Common myeloid progenitor, CD34-positive (primary cell): Measurements from ENCODE around the gene SLC29A1.
A peak's percentile ranks its signal among the peaks of the same experiment; 100 is the strongest.

Experiments used
- CTCF ChIA-PET: fragments of 350-600 bp; sonication (Branson Sonifier 250); formaldehyde crosslinking; loops from one replicate; lab custom pipeline; 2021; ENCODE audit warnings: antibody characterized with exemption; lab: Charles Lee
- POLR2A ChIA-PET: fragments of 350-600 bp; sonication (Branson Sonifier 250); formaldehyde crosslinking; loops from one replicate; lab custom pipeline; 2021; ENCODE audit warnings: antibody characterized with exemption; lab: Charles Lee
- DNase-seq, 3 donors: peaks; one replicate each; pipeline versions ENCODE4 v3.0.0 to v3.0.0-alpha.2; 2013
- H3K27ac ChIP-seq, 2 experiments: 1 replicate in 1 of 2; 2 replicates in 1 of 2; pipeline ENCODE4 v1.7.0; 2013; ENCODE audit warnings: inconsistent platforms in 2 of 2, low read length in 2 of 2, mild to moderate bottlenecking in 2 of 2, low read depth in 1 of 2, moderate library complexity in 1 of 2; ENCODE audit not compliant: severe bottlenecking in 2 of 2, insufficient read depth in 1 of 2, poor library complexity in 1 of 2
- H3K27me3 ChIP-seq, 5 experiments: replicated peaks in 2 of 5; 1 replicate in 3 of 5; 2 replicates in 2 of 5; pipeline versions ENCODE4 v1.6.1 to v1.7.0; 2013; ENCODE audit warnings: low read length in 4 of 5, mild to moderate bottlenecking in 2 of 5, moderate library complexity in 2 of 5, inconsistent platforms in 1 of 5; ENCODE audit not compliant: insufficient read depth in 5 of 5, control insufficient read depth in 4 of 5
- H3K36me3 ChIP-seq, 4 experiments: 1 replicate in 2 of 4; 2 replicates in 2 of 4; pipeline versions ENCODE4 v1.6.1 to v1.7.0; 2013; ENCODE audit warnings: low read length in 3 of 4, control low read depth in 1 of 4, mild to moderate bottlenecking in 1 of 4; ENCODE audit not compliant: control insufficient read depth in 4 of 4, insufficient read depth in 4 of 4
- H3K4me1 ChIP-seq, 4 experiments: 1 replicate in 3 of 4; 2 replicates in 1 of 4; pipeline versions ENCODE4 v1.6.1 to v1.7.1; 2013; ENCODE audit warnings: low read length in 3 of 4, mild to moderate bottlenecking in 3 of 4, control low read depth in 1 of 4, inconsistent platforms in 1 of 4, moderate library complexity in 1 of 4; ENCODE audit not compliant: control insufficient read depth in 4 of 4, insufficient read depth in 4 of 4; ENCODE audit errors: control extremely low read depth in 1 of 4
- H3K4me3 ChIP-seq, 7 experiments: 1 replicate in 4 of 7; 2 replicates in 3 of 7; pipeline versions ENCODE4 v1.5.1 to v1.7.0; 2013; ENCODE audit warnings: mild to moderate bottlenecking in 7 of 7, low read length in 6 of 7, moderate library complexity in 6 of 7, inconsistent platforms in 2 of 7, low read depth in 2 of 7, control low read depth in 1 of 7; ENCODE audit not compliant: insufficient read depth in 4 of 7, control insufficient read depth in 1 of 7; ENCODE audit errors: extremely low read depth in 1 of 7
- H3K9me3 ChIP-seq, 5 experiments: 1 replicate in 4 of 5; 2 replicates in 1 of 5; pipeline versions ENCODE4 v1.6.1 to v1.7.1; 2013; ENCODE audit warnings: low read length in 4 of 5, mild to moderate bottlenecking in 2 of 5, inconsistent platforms in 1 of 5, low read depth in 1 of 5, moderate library complexity in 1 of 5; ENCODE audit not compliant: control insufficient read depth in 4 of 5, insufficient read depth in 2 of 5; ENCODE audit errors: control extremely low read depth in 1 of 5
- WGBS: methylation state at CpG from one replicate; pipeline ENCODE4 v1.1.5; 2013; ENCODE audit not compliant: insufficient coverage; 5-methylcytosine and 5-hydroxymethylcytosine counted together

SLC29A1 gene

GRCh38 chr6:44250067-44250717 is 26.8 kb downstream of the SLC29A1 start:
- ChIA-PET POLR2A (no interaction called here), CTCF (interaction anchor here (0.7 to 3.7 kb wide), 7 partner anchors 7 to 80 kb away, joined by 3 to 15 read pairs (median 5); partner anchors contain the start of gene SLC35B2)
- DNase-seq, result no peak
- H3K9me3 ChIP-seq, result no peaks in the 10 kb centered on the region
- H3K4me1 ChIP-seq, result peaks cover 13 to 49% (median 35%) of the 10 kb centered on the region in 4 experiments
- H3K4me3 ChIP-seq, result no peak overlapping the region
- H3K27me3 ChIP-seq, result no peaks in the 10 kb centered on the region
- no peak overlapping the region for H3K27ac ChIP-seq
- peaks cover 28 to 70% (median 55%) of the 10 kb centered on the region in 4 experiments for H3K36me3 ChIP-seq
- WGBS, result 100% methylated on average over 1 of the region's 6 CpGs

- no peak overlapping the region for H3K27ac ChIP-seq
- POLR2A ChIA-PET, result no interaction called here
- DNase-seq, result no peak
- CTCF ChIA-PET, result interaction anchor here (1.1 to 2.3 kb wide), 9 partner anchors 9 to 81 kb away, joined by 3 to 13 read pairs (median 5); no protein-coding TSS in a partner anchor
- no peaks in the 10 kb centered on the region for H3K27me3 ChIP-seq
- H3K4me3 ChIP-seq, result no peak overlapping the region
- peaks cover 28 to 72% (median 57%) of the 10 kb centered on the region in 4 experiments for H3K36me3 ChIP-seq
- H3K9me3 ChIP-seq, result no peaks in the 10 kb centered on the region
- peaks cover 14 to 54% (median 37%) of the 10 kb centered on the region in 4 experiments for H3K4me1 ChIP-seq
- WGBS, result 100% methylated on average over 2 of the region's 3 CpGs
Observed at GRCh38 chr6:44250718-44251123, 27.3 kb downstream of the SLC29A1 start.

- H3K4me1 ChIP-seq, result peaks cover 17 to 53% (median 42%) of the 10 kb centered on the region in 4 experiments
- DNase-seq, result no peak
- CTCF ChIA-PET, result interaction anchor here (0.7 to 2.3 kb wide), 13 partner anchors 10 to 156 kb away, joined by 3 to 13 read pairs (median 4); partner anchors contain the start of gene CAPN11
- H3K4me3 ChIP-seq, result no peak overlapping the region
- H3K9me3 ChIP-seq, result no peaks in the 10 kb centered on the region
- over 99% methylated on average over 12 of the region's 14 CpGs for WGBS
- H3K27me3 ChIP-seq, result no peaks in the 10 kb centered on the region
- peaks cover 28 to 72% (median 57%) of the 10 kb centered on the region in 4 experiments for H3K36me3 ChIP-seq
- H3K27ac ChIP-seq, result no peak overlapping the region
- POLR2A ChIA-PET, result interaction anchor here (1.4 kb wide), 1 partner anchor 10 kb away, joined by 4 read pairs; no protein-coding TSS in a partner anchor
Observed at GRCh38 chr6:44251576-44252524, 28.5 kb downstream of the SLC29A1 start.

GRCh38 chr6:44253307-44254101 is 30.1 kb downstream of the SLC29A1 start:
- 89% methylated on average over 5 of the region's 10 CpGs for WGBS
- POLR2A ChIA-PET, result interaction anchor here (2.8 to 4.5 kb wide), 2 partner anchors 7 to 11 kb away, joined by 12 to 42 read pairs; partner anchors contain the start of genes HSP90AB1 and NFKBIE
- Histone ChIP-seq H3K27ac (no peak overlapping the region), H3K27me3 (no peaks in the 10 kb centered on the region), H3K4me3 (no peak overlapping the region), H3K9me3 (no peaks in the 10 kb centered on the region), H3K4me1 (peaks cover 10 to 53% (median 38%) of the 10 kb centered on the region in 4 experiments), H3K36me3 (peaks cover 28 to 73% (median 60%) of the 10 kb centered on the region in 4 experiments)
- peak; percentile 58 to 76 (median 73) for DNase-seq
- CTCF ChIA-PET, result interaction anchor here (0.7 to 5.0 kb wide), 18 partner anchors 8 to 174 kb away, joined by 3 to 35 read pairs (median 5); partner anchors contain the start of genes AARS2 and SLC29A1

GRCh38 chr6:44254191-44255104 is 31.1 kb downstream of the SLC29A1 start:
- POLR2A ChIA-PET, result interaction anchor here (0.6 to 4.5 kb wide), 4 partner anchors 8 to 1589 kb away, joined by 3 to 42 read pairs (median 8); partner anchors contain the start of genes HSP90AB1 and NFKBIE
- Histone ChIP-seq H3K27me3 (no peaks in the 10 kb centered on the region), H3K36me3 (peaks cover 23 to 73% (median 61%) of the 10 kb centered on the region in 4 experiments), H3K4me3 (no peak overlapping the region), H3K27ac (no peak overlapping the region), H3K4me1 (peaks cover 4 to 44% (median 28%) of the 10 kb centered on the region in 4 experiments), H3K9me3 (no peaks in the 10 kb centered on the region)
- DNase-seq, result peak in 1 of 3 donors; percentile 26
- WGBS, result 89% methylated on average over 7 of the region's 12 CpGs
- CTCF ChIA-PET, result interaction anchor here (0.5 to 5.0 kb wide), 23 partner anchors 9 to 1179 kb away, joined by 3 to 35 read pairs (median 4); partner anchors contain the start of genes AARS2 and SLC29A1
